Activated T-cell treated with anti-CD3 and anti-CD28 coated beads for 1 hour (primary cell): ENCODE data around the gene RPS15.
"Not testable (repeated sequence)": the region's sequence is repeated elsewhere in the genome, so short reads cannot be mapped to it uniquely, and the experiment has no call there.

Source experiments
- DNase-seq: peaks from one replicate; pipeline ENCODE4 v3.0.0-alpha.2; 2020; ENCODE audit warnings: low read depth

RPS15 gene

DNA sequence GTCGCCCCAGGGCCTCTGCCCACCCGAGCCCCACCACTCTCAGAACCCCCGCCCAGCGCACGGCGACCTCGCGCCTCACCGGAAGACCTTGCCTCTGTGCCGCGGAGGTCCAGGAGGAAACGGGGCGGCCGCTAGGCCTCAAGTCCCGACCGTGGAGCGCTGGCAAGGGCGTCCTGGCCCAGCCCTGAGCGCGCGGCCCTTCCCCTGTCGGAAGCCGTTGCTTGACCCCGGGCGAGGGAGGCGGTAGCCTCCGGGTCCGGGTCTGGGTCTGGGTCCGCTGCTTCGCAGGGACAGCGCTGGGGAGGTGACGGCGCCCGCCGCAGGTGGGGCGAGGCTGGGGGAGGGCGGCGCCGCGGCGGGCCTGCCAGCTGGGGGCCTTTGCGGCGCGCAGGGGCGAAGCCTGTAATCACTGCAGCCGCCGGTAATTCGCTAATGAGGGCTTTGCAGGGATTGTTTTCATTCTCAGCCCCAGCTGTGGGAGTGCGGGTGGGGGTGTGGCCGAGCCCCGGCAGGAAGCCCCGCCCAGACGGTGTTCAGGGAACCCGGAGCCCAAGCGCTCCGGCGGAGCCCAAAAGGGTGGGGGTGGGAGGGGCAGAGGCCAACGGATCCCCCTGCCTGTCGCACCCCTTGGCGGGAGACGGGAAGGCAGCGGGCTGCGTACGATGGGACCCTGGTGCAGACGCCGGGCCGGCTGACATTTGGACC lies 32.3 kb downstream of the RPS15 start:
- peak; percentile 63 for DNase-seq

- no peak for DNase-seq
These were observed 32.9 kb downstream of the RPS15 start for GRCh38 chr19:1471010-1471514.

DNA sequence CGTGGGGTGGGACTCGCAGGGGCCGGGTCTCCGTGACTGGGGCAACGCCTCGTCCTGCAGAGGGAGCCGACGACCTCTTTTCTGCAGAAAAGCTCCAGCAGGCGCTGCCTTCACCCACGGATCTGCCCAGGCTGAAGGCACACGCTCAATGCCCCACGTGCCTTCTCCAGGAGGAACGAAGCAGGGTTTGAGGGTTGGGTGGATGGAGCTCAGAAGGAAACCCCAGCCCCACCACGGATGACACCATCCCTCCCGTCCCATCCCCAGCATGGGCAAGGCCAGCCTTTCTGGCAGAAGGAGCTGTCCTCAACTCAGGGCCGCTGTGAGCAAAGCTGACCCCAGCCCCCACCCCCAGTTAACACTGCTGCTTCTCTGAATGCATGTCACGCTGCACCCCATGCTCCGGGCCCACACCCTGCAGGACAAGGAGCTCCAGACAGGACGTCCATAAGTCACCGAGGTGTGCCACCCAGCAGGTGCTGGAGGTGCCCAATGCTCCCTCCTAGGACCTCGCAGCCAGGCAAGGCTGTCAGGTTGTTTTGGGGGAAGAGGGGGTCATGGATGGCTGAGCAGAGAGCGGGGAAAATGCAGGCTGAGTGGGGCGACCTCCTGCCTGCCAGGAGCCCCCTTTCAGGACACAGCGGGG lies 33.4 kb downstream of the RPS15 start:
- DNase-seq, result no peak

GRCh38 chr19:1472231-1473084 lies 34.3 kb downstream of the RPS15 start:
- DNase-seq, result no peak

GRCh38 chr19:1473085-1473851 lies 35.1 kb downstream of the RPS15 start:
- DNase-seq, result no peak

DNA sequence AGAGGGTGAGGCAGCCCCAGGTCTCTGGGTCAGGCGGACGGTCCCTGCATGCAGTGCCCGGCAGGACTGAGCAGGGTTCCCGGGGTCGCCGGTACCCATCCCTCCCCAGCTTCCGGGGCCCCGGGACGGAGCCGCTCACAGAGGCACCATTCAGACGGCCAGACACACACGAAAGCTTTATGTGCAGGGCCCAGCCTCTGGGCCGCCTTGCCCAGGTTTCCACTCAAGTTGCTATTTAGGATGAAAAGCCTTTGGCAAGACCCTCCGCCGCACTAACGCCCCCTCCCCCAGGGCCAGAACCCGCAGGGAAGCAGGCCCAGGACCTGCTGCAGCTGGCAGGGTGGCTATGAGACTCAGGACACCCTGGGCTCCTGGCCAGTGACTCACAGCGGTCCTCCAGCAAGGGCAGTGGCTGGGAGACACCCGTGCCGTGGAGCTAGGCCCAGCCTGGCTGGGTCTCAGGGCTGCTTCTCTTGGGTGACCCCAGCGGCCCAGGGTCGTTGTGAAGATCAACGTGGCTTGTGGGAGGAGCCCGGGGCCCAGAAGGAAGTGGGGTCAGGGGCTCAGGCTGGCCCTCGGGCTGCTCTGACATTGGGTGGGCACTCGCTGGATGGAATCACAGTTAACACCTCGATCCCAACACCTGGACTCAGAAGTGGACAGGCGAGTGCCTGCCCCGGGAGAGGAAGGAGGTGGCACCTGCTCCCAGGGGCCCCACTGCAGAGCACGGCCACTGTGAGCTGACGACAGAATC lies 36.0 kb downstream of the RPS15 start:
- no peak for DNase-seq

- no peak for DNase-seq
These were observed 36.7 kb downstream of the RPS15 start for GRCh38 chr19:1474765-1475351.

DNA sequence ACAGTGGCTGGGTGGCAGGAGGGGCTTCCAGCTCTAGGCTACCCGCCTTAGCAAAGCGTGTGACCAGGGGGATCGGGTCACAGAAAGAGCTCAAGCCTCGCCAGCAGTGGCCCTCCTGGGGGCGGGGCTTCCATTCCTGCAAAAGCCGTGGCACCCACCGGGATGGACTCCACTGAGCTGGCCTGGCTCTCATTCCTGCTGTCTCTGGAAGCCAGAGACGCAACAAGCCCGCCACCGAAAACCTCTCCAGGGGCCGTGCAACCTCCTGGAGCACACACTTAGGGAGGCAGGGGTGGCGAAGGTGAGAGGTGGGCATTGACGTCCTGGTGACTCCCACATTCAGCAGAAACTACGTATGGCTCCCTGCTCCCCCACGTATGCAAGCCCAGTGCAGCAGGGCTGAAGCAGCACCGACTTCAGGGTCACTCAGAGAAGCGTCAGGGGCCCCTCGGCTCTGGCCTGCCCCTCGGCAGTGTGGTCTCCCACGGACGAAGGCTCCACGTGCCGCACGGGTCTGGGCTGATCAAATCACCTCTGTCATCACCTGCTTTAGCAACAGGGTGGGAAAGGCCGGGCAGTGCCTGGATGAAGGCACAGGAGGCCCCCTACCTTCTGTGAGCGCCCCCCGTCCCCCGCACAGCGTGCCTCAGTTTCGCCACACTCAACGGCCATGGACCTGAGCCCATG lies 37.7 kb downstream of the RPS15 start:
- DNase-seq, result no peak

- not testable (repeated sequence) for DNase-seq
These were observed 38.9 kb downstream of the RPS15 start for GRCh38 chr19:1477056-1477455.

- peak; percentile 88 for DNase-seq
These were observed 40.9 kb downstream of the RPS15 start, which contains the start of gene C19orf25 for GRCh38 chr19:1478934-1479707. Gene C19orf25, minus strand, starts transcription at chr19:1479215. Its CDS starts 312 bp downstream, at chr19:1478903.

- DNase-seq, result no peak
These were observed 43.2 kb downstream of the RPS15 start for GRCh38 chr19:1481224-1481892.

- DNase-seq, result no peak
These were observed 43.7 kb downstream of the RPS15 start for GRCh38 chr19:1481893-1482360.

DNA sequence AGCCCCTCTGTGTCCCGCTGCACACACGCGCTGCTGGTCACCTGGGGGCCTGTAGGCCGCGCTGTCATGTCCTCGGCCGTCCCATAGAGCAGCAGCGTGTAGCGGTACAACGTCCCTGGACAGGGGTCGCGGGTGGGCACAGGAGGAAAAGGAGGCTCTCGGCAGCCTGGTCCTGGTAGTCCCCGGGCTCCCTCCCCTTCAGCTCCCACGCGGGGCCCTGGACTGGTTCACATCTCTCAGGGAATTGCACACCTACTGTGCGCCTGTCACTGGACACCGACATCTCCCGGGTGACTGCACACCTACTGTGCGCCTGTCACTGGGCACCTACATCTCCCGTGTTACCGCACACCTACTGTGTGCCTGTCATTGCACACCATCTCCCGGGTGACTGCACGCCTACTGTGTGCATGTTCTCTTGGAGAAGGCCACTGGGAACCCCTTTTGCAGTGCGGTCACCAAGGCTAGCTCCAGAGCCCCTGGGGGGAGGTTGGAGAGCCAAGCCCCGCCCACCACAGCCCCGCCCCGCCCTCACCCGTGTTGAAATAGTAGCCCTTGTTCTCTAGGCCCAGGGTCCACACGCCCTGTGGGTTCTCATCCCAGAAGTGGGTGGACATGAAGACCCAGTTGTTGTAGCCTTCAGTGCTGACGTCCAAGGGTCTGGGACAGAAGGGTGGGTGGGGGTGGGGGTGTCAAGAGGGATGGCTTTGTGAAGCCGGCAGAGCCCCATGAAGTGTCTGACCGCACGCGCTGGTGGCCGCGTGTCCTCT lies 44.4 kb downstream of the RPS15 start:
- no peak for DNase-seq

DNA sequence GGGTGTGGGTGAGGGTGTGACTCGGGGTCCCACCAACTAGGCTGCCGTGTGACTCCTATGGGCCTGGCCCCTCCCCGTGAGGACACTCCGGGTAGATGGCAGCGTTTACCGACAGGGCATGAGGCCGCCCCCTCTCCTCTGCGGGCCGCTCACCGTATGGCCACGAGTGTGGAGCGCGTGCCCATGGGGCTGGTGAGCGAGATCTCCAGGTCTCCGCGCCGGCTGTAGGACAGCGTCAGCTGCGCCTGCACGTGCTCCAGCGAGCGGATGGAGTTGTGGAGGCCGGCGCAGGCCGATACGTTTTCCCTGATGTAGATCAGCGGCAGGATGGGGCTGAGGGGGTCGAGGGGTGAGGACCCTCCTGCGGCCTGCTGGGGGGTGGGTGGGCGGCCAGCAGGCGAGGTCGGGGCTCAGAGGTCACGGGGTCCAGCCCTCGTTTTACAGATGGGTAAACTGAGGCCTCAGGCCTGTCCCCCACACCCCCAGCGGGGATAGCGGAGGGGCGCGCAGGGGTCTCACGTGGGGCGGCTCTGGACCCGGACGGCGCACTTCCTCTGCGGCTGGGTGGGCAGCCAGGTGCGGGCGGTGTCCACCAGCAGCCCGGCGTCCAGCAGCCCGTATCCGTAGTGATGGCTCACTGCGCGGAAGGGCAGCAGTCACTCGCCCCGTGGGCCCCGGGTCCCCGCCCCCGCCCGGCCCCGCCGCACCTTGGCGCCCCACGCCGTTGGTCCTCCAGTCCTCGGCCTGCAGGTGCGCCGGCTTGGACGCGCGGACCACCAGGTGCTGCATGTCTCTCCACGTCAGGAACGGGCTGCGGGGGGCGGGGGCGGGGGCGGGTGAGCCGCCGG lies 45.2 kb downstream of the RPS15 start:
- DNase-seq, result no peak

- no peak for DNase-seq
These were observed 45.8 kb downstream of the RPS15 start for GRCh38 chr19:1483979-1484428.

DNA sequence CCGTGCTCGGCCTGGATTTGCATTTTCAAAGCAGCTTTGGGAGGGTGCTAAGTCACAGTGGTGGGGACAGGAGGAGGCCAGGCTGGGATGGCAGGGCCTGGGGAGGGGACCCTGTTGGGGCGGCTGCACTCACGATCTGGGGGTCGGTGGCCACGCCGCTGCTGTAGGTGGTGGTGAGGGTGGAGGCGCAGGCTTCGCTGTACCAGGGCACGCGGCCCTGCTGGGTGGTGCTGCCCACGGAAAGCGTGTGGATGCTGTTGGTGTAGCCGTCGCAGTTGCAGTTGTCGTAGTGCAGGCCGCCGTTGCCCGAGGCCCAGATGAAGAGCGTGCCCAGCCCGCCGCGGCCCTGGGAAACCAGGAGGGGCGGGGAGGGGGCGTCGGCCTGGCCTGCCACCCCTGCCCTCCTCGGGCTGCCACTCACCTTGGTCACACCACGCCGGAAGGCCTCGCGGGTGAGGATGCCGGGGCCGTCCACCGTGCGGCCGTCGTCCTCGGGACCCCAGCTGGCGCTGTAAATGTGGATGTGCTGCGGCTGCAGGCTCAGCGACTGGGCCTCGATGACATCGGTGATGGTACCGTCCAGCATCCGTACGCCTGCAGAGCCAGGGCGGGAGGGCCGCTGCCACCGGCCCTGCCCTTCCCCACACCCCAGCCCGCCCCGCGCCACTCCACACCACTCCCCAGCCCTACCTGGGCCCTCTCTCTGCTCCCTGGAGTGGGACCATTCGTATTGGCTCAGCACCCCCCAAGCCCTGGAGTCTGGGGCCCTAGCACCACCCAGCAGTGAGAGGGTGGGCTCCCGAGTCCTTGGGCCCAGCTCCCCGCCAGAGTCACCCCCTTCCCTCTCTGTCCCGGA lies 48.8 kb downstream of the RPS15 start:
- DNase-seq, result no peak
